HL-60 (cell line): ENCODE measurements around the gene HOXC4.

Experiments used
- DNase-seq, 2 experiments: peaks; one replicate each; pipeline ENCODE4 v3.0.0-alpha.2; 2010 to 2020; ENCODE audit warnings: low read depth in 1 of 2, low spot score in 1 of 2
- H3K27ac ChIP-seq: fragments of 250-450 bp; sonication (Bioruptor Pico); replicated peaks from 2 replicates; pipeline ENCODE4 v1.5.1; 2020; ENCODE audit warnings: mild to moderate bottlenecking, moderate library complexity
- H3K27me3 ChIP-seq: fragments of 250-450 bp; sonication (Bioruptor Pico); 2 replicates; pipeline ENCODE4 v1.5.1; 2021; ENCODE audit warnings: mild to moderate bottlenecking, moderate library complexity; ENCODE audit not compliant: insufficient read depth, poor library complexity, severe bottlenecking
- H3K4me3 ChIP-seq: replicated peaks from 2 replicates; pipeline ENCODE4 v1.5.1; 2011; ENCODE audit warnings: mild to moderate bottlenecking, control low read depth, low read length; ENCODE audit not compliant: insufficient read depth
- CTCF ChIP-seq: IDR thresholded peaks from one replicate; pipeline ENCODE4 v1.5.1; 2011; ENCODE audit warnings: low read length, control low read depth, inconsistent platforms; ENCODE audit not compliant: insufficient read depth
- GABPA ChIP-seq: IDR thresholded peaks from 2 replicates; pipeline ENCODE4 v1.6.1; 2012; ENCODE audit warnings: low read depth
- POLR2AphosphoS5 ChIP-seq: IDR thresholded peaks from 2 replicates; pipeline ENCODE4 v1.6.1; 2012; ENCODE audit warnings: low read depth
- REST ChIP-seq: IDR thresholded peaks from 2 replicates; pipeline ENCODE4 v1.6.1; 2012; ENCODE audit warnings: low read depth; ENCODE audit not compliant: insufficient replicate concordance
- SPI1 ChIP-seq: IDR thresholded peaks from 2 replicates; pipeline ENCODE4 v1.6.1; 2012; ENCODE audit warnings: low read depth, mild to moderate bottlenecking, borderline replicate concordance

The HOXC4 gene

GRCh38 chr12:54021432-54022013 is 32.1 kb upstream of the HOXC4 start:
- H3K4me3 ChIP-seq: no peak overlapping the region
- DNase-seq: no peak
- TF ChIP-seq CTCF: no peak
- no peak for TF ChIP-seq POLR2AphosphoS5
- no peak for TF ChIP-seq REST
- no peak for TF ChIP-seq GABPA
- TF ChIP-seq SPI1: no peak
- peaks cover 13% of the 10 kb centered on the region for H3K27me3 ChIP-seq
- no peak overlapping the region for H3K27ac ChIP-seq

GRCh38 chr12:54022960-54023884 is 30.4 kb upstream of the HOXC4 start:
- DNase-seq: no peak
- Histone ChIP-seq H3K4me3 (no peak overlapping the region), H3K27ac (no peak overlapping the region), H3K27me3 (peaks cover 10% of the 10 kb centered on the region)
- TF ChIP-seq CTCF (no peak), REST (no peak), POLR2AphosphoS5 (no peak), GABPA (no peak), SPI1 (no peak)

- Histone ChIP-seq H3K27me3 (peaks cover 19% of the 10 kb centered on the region), H3K27ac (no peak overlapping the region), H3K4me3 (no peak overlapping the region)
- no peak for TF ChIP-seq REST
- no peak for DNase-seq
These were observed 29.5 kb upstream of the HOXC4 start for GRCh38 chr12:54024127-54024526.
